ENCODE data around the gene THSD4.
"Not testable (repeated sequence)": the region's sequence is repeated elsewhere in the genome, so short reads cannot be mapped to it uniquely, and the experiment has no call there.

The THSD4 gene

DNA sequence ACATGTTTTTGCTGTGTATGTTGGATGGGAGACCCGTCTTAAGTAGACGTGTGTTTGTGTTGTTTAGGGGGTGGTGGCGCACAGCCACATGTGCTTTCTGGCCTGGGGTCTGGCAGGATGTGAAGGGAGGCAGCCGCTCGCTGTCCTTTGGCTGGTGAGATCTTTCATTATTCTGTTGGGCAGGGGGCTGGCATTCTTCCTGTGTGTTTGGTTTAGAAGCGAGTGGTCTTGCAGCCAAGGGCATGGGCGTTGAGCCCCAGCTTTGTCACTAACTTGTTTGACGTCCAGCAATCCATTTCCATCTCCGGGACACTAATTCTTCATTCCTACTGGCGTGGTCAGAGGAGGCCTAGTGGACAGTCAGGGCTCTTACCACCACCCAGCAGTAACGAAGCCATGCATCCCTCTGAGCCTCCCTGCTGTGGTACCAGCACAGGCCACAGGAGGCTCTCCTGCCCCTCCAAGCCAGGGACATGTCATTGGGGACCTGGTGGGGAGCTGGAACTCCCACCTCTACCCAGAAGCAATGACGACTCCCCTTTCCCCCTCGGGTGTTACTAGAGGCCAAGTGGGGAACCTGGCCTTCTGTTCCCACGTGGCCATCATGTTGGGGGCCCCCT is 10.7 kb downstream of the THSD4 start:
- no peak for DNase-seq

DNA sequence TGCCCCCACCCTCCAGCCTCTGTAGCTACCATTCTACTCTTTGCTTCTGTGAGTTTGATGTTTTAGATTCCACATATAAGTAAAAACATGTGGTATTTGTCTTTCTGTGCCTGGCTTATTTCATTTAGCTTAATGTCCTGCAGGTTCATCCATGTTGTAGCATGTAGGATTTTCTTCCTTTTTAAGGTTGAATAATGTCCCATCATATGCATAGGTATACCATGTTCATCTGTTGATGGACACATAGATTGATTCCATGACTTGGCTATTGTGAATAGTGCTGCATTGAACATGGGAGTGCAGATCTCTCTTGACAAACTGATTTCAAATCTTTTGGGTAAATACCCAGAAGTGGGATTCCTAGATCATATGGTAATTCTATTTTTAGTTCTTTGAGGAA is 11.8 kb downstream of the THSD4 start:
- no peak for DNase-seq

DNA sequence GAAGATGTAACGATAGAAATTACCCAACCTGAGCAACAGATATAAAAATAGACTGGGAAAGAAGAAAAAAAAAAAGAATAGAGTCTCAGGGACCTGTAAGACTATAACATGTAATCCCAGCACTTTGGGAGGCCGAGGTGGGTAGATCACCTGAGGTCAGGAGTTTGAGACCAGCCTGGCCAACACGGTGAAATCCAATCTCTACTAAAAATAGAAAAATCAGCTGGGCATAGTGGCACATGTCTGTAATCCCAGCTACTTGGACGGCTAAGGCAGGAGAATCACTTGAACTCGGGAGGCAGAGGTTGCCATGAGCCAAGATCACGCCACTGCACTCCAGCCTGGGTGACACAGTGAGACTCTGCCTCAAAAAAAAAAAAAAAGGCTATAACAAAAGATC is 12.9 kb downstream of the THSD4 start:
- not testable (repeated sequence) for DNase-seq

GRCh38 chr15:71128939-71129562 is 13.8 kb downstream of the THSD4 start:
- DNase-seq = no peak

GRCh38 chr15:71129669-71130068 is 14.4 kb downstream of the THSD4 start:
- DNase-seq = no peak

GRCh38 chr15:71131601-71132362 is 16.5 kb downstream of the THSD4 start:
- no peak for DNase-seq

DNA sequence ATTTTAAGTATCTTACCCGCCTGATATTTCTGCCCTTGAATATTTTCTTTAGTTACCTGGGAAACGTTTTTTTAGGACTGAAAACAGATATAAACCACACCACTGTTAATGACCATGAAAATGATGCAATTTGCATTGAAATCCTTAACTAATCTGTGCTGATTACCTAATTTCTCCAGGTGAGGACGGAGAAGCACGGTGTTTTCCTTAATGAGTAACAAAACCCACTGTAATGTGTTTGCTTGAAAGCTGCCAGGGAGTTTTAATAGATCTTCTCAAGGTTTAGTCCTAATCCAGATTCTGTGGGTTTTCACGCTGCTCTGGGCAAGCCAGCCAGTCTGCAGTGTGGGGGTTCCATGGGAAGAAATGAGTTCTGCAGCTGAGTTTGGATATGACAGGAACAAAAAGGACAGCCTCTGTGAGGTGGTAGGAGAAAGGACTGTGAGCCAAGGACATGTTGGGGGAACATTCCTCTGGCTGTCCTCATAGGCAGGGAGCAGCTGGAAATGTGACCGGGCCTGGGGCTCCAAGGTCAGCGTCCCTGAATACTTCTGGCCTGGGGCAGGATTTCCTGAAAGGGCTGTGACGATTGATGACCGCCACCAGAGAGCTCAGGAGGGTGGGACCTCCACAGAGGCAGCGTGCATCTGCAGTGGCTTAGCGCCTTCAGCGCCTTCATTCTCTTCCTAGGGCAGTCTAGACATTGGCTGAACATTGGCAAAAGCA is 18.6 kb downstream of the THSD4 start:
- DNase-seq = no peak

DNA sequence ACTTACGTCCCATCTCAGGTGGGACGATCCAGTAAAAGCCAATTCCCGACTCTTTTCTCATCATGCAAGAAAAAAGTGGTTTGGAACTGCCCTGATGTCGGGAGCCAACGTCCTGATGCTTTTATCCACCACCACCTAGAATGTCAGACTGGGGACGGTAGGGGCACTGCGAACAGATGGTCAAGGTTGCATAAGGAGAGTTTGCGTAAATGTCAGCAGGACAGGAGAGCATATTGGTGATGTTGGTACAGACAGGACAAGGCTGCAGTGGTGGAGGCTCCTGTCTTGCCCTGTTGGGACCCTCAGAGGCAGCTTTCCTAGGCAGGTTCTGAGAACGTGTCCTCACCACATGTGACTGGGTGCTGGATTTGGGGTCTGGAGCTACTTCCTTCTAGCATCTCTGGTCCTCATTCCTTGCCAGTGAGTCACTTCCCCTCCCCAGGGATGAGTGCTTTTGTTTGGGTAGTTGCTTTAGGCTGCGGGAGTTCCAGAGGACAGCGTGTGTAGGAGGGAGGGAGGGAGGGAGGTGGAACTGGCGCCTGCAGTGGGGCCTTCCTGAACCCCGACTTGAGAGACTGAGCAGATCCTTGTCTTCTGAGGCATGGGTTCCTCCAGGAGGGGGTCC is 21.0 kb downstream of the THSD4 start:
- DNase-seq = no peak

DNA sequence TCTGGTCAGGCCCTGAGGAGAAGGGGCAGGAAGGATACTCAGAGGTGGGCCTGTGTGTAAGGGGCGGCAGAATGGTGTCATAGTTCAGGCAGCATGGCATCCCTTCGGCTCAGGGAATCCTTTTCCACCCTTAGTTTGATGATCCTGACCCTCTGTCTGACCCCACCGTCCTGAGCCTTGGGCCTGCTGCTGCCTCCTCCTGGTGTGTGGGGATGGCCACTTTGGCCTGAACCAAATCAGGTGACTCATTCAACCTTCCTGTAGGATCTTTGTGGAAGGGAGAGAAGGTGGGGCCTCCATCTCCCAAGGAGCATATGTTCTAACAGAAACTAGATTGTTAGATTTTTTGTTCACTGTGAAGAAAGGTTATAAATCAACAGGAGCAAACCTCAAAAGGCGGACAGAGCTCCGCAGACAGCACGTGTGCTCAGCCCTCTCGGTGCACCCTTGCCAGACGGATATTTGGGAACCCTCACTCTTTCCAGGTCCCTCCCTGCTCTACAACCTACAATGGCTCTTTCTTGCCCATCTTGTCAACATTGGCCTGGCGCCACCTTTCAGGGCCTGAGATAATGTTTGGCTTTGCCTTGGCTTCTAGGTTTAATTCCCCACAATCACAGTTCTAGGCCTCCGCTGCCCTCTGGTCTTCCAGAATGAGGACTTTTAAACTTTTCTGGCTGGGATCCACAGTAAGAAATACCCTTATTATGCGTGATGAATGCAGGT is 21.7 kb downstream of the THSD4 start:
- no peak for DNase-seq

GRCh38 chr15:71138473-71138872 is 23.2 kb downstream of the THSD4 start:
- DNase-seq = no peak

DNA sequence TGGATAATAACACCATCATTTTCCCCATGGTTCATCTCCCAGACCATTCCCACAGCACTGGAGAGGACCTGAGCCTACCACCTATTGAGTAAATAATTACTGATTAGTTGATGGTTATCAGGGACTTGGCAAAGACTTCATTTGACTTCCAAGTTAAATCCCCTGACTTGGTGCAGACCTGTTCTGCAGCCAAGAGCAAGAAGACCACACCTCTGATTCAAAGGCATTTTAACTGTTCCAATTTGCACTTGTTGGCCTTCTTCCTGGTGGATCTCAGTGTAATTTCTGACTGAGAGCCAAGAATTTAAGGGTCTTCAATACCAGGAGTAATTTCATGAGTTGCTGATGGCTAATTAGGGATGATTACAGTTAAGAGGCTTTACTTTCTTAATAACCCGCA is 24.0 kb downstream of the THSD4 start:
- DNase-seq = no peak

GRCh38 chr15:71141572-71141971 is 26.3 kb downstream of the THSD4 start:
- DNase-seq = no peak

- DNase-seq = no peak
These were observed 27.5 kb downstream of the THSD4 start for GRCh38 chr15:71142780-71143179.

GRCh38 chr15:71143373-71144310 is 28.4 kb downstream of the THSD4 start:
- DNase-seq = no peak

DNA sequence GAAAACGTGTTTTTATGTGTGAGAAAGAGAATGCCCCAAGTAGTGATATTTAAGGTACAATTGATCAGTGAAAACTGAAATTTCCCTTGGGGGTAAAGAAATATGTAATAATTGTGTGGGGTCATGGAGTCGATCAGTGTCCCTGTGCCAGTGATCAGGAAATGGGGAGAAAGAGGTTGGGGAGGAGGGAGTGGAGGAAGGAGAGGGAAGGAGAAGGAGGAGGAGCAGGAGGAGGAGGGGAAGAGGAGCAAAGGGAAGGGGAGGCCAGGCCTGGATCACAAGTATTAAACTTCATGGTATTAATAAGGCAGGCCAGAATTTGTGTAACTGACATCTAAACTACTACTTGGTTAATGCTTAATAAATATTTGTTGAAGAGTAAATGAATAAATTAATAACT is 30.4 kb downstream of the THSD4 start:
- DNase-seq = no peak

- no peak for DNase-seq
These were observed 31.3 kb downstream of the THSD4 start for GRCh38 chr15:71146580-71146982.

DNA sequence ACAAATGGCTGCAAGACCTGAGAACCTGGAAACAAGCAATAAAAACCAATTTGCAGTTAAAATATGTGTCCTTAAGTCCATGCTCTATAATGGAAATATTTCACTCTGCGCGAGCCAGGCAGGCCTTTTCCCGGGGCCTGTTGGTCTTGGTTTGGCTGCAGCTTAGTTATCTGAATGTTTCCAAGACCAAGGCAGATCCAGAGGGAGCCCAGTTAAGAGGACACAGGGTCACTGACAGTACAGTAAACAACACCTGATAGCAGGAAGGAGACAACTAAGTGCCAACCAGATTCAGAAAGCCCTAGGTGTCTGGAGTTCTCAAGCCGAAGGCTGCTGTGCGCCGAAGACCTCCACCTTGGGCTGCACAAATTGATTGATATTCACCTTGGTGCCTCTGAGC is 32.8 kb downstream of the THSD4 start:
- DNase-seq = no peak

GRCh38 chr15:71149646-71150557 is 34.6 kb downstream of the THSD4 start:
- DNase-seq = peak; percentile 6

DNA sequence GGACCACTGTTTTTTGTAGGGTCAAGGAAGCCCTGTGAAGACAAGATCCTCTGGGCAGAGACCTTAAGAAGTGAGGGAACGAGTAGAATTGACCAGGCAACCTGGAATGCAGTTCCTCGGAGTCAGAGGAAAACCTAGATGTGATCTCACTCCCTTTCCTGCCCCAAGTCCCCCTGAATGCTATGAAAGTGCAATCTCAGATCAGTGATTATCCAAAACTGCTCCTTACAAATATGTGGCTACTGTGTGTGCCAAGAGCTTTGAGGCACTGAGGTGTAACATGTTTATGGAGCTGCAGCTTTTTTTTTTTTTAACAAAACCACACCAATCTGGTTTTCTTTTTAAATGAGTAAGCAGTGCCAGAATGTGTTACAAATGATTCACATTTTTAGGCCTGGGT is 35.8 kb downstream of the THSD4 start:
- DNase-seq = no peak

DNA sequence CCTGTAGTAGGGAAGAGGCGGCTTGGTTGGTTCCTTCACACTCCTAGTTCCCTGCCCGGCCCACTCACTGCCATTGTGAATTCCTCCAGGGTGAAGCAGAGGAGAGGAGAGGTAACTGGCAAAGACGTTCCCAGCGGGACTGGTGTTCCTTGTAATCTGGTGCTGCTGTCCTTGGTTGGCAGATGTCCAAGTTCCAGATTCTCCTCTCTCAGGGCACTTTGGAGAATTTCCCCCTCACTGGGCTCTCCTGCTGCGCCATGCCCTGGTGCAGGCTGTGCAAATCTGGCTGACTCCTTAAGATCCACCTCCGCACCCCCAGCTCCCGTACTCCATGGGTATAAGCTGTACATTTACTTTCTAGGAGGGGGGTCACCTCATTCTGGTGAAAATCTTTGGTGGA is 37.3 kb downstream of the THSD4 start:
- DNase-seq = no peak
